DND-41 (cell line): ENCODE results near the gene BLTP3A.
"Not testable (repeated sequence)": the region's sequence is repeated elsewhere in the genome, so short reads cannot be mapped to it uniquely, and the experiment has no call there.

ENCODE experiments used
- EZH2 ChIP-seq: IDR thresholded peaks from 3 replicates; pipeline ENCODE4 v1.6.1; 2012; ENCODE audit warnings: borderline replicate concordance, low read depth, mild to moderate bottlenecking, moderate library complexity, low read length, inconsistent platforms; ENCODE audit not compliant: severe bottlenecking
- TF ChIP-seq, protein P1 (sequence below): IDR thresholded peaks from 2 replicates; pipeline ENCODE4 v1.5.1; 2012; ENCODE audit warnings: borderline replicate concordance, low read length, moderate library complexity, mild to moderate bottlenecking; ENCODE audit not compliant: poor library complexity, severe bottlenecking; ENCODE audit errors: extremely low read depth

DNA sequence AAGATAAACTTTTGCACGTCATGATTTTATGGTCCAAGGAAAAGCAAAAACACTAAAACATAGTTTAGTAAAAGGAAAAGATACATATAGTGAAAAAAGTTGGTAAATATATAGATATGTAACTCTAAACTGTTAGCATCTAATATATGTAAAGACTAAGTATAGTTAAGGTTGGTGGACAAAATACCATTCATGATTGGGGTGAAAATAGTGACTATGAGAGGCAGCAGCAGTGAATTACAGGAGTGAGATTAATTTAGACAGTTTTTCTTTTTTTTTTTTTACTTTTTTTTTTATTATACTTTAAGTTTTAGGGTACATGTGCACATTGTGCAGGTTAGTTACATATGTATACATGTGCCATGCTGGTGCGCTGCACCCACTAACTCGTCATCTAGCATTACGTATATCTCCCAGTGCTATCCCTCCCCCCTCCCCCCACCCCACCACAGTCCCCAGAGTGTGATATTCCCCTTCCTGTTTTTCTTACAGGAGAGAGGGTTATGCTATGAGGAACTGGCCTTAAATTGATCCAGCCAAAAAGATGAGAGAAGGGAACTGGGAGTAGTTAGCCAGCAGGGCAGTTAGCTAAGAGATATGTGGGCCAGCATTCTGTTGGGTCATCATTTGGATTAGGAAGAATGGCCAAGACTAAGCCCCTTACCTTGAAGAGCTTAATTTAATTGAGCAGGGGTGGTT, 27.1 kb downstream of the BLTP3A start:
- TF ChIP-seq, protein P1, sequence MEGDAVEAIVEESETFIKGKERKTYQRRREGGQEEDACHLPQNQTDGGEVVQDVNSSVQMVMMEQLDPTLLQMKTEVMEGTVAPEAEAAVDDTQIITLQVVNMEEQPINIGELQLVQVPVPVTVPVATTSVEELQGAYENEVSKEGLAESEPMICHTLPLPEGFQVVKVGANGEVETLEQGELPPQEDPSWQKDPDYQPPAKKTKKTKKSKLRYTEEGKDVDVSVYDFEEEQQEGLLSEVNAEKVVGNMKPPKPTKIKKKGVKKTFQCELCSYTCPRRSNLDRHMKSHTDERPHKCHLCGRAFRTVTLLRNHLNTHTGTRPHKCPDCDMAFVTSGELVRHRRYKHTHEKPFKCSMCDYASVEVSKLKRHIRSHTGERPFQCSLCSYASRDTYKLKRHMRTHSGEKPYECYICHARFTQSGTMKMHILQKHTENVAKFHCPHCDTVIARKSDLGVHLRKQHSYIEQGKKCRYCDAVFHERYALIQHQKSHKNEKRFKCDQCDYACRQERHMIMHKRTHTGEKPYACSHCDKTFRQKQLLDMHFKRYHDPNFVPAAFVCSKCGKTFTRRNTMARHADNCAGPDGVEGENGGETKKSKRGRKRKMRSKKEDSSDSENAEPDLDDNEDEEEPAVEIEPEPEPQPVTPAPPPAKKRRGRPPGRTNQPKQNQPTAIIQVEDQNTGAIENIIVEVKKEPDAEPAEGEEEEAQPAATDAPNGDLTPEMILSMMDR: not testable (repeated sequence)
- TF ChIP-seq EZH2: not testable (repeated sequence)
